ENCODE results near the gene RAB5B. TPM values are rescaled to one million over a fixed set of nuclear protein-coding genes. Genes with fewer than 3 reads are reported as not detected.

Gene RAB5B
- total RNA-seq, 1 experiment from 2014 or later, result 48.4 TPM

DNA sequence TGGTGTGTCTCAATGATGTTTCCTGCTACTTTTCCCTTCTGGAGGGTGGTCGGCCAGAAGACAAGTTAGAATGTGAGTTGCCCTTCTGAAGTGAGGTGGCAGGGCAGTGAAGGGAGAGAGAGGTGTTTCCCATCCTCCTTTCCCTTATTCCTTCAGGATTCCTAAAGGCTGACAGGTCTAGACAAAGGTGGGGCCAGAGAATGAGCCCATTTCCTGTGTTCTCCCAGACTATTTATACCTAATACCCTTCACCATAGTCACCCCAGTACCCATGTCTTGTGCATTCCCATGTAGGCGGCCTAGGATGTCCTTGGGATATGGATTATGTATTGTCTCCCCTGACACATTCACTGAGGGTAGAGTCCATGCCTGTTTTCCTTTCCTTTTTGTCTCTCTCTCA, 35.9 kb upstream of the RAB5B start:
- H3K79me2 ChIP-seq (ENCODE audit: insufficient read depth, low read length), result no peaks in the 10 kb centered on the region
- no peak overlapping the region for H3K27ac ChIP-seq (ENCODE audit: insufficient read length, low read depth, low read length)
- H4K5ac ChIP-seq (ENCODE audit: insufficient read length, low read depth, low read length), result no peak overlapping the region
- H4K20me1 ChIP-seq (ENCODE audit: control insufficient read depth, insufficient read depth, insufficient read length), result no peaks in the 10 kb centered on the region
- no peak overlapping the region for H3K18ac ChIP-seq (ENCODE audit: insufficient read length, low read depth, low read length)
- H3K9me3 ChIP-seq (ENCODE audit: control insufficient read depth, low read depth, low read length), result no peaks in the 10 kb centered on the region
- no peak overlapping the region for H3K56ac ChIP-seq (ENCODE audit: insufficient read length, low read depth, low read length)
- H4K91ac ChIP-seq (ENCODE audit: insufficient read length, low read depth, low read length), result no peak overlapping the region
- H3K14ac ChIP-seq (ENCODE audit: insufficient read depth, low read length), result no peak overlapping the region
- no peak overlapping the region for H2BK120ac ChIP-seq (ENCODE audit: low read depth, low read length, poor library complexity, severe bottlenecking)
- no peaks in the 10 kb centered on the region; the same call in 1 of the 2 replicates for H3K4me1 ChIP-seq (ENCODE audit: insufficient read depth, low read length)
- no peak overlapping the region for H2BK5ac ChIP-seq (ENCODE audit: insufficient read length, low read length)
- WGBS (ENCODE audit: extremely low coverage, insufficient read length, low lambda C conversion rate), result no CpG with 5 or more reads among the region's 2 CpGs
- peaks cover 15% of the 10 kb centered on the region for H3K27me3 Mint-ChIP-seq (ENCODE audit: low read depth)
- no peaks in the 10 kb centered on the region; the same call in 1 of the 2 replicates for H3K27me3 ChIP-seq (ENCODE audit: insufficient read depth, low read length)
- no peak overlapping the region for H2BK20ac ChIP-seq (ENCODE audit: low read depth, low read length, poor library complexity, severe bottlenecking)
- no peak overlapping the region for H2BK12ac ChIP-seq (ENCODE audit: insufficient read length, low read depth, low read length)
- H3K4ac ChIP-seq (ENCODE audit: low read depth, low read length), result no peak overlapping the region
- H3K36me3 Mint-ChIP-seq (ENCODE audit: insufficient read depth in 1 of 3, low read depth in 3 of 3), result peaks cover 0 to 4% (median 0%) of the 10 kb centered on the region in 3 experiments; a peak in 3 of 7 replicates
- TF ChIP-seq, protein P1, sequence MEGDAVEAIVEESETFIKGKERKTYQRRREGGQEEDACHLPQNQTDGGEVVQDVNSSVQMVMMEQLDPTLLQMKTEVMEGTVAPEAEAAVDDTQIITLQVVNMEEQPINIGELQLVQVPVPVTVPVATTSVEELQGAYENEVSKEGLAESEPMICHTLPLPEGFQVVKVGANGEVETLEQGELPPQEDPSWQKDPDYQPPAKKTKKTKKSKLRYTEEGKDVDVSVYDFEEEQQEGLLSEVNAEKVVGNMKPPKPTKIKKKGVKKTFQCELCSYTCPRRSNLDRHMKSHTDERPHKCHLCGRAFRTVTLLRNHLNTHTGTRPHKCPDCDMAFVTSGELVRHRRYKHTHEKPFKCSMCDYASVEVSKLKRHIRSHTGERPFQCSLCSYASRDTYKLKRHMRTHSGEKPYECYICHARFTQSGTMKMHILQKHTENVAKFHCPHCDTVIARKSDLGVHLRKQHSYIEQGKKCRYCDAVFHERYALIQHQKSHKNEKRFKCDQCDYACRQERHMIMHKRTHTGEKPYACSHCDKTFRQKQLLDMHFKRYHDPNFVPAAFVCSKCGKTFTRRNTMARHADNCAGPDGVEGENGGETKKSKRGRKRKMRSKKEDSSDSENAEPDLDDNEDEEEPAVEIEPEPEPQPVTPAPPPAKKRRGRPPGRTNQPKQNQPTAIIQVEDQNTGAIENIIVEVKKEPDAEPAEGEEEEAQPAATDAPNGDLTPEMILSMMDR (conservative IDR thresholded peaks at IDR 0.05), result no peak
- no peak overlapping the region for H3K4me3 Mint-ChIP-seq
- H3K23me2 ChIP-seq (ENCODE audit: insufficient read length, low read depth, low read length, poor library complexity, severe bottlenecking), result no peaks in the 10 kb centered on the region
- H2AK5ac ChIP-seq (ENCODE audit: insufficient read length, low read length), result no peak overlapping the region
- no peak for DNase-seq
- H2BK15ac ChIP-seq (ENCODE audit: low read depth, low read length), result no peak overlapping the region
- no peaks in the 10 kb centered on the region for H3K79me1 ChIP-seq (ENCODE audit: insufficient read depth, low read depth, low read length, poor library complexity, severe bottlenecking)
- no peak overlapping the region for H3T11ph ChIP-seq (ENCODE audit: low read length)
- H3K9ac ChIP-seq (ENCODE audit: extremely low read depth, insufficient read length, low read length), result no peak overlapping the region
- peak overlapping the region in 1 of 3 experiments; percentile 11; a peak in 1 of 7 replicates for H3K27ac Mint-ChIP-seq
- peaks cover 11 to 18% of the 10 kb centered on the region in 2 experiments for H3K4me1 Mint-ChIP-seq
- H2AFZ ChIP-seq (ENCODE audit: low read length), result no peak overlapping the region
- H4K8ac ChIP-seq (replicated peaks; ENCODE audit: insufficient read length, low read depth, low read length), result no peak overlapping the region
- no peak overlapping the region for H3K23ac ChIP-seq (ENCODE audit: insufficient read length, low read depth, low read length)
- H3K4me2 ChIP-seq (ENCODE audit: insufficient read depth, insufficient read length, low read length), result no peak overlapping the region
- H3K9me3 Mint-ChIP-seq, result no peaks in the 10 kb centered on the region
